Muscle of leg (tissue), 16 donors: ENCODE data around the gene NLE1. TPM values are rescaled to one million over a fixed set of nuclear protein-coding genes. Genes with fewer than 3 reads are reported as not detected.
"Not testable (repeated sequence)": the region's sequence is repeated elsewhere in the genome, so short reads cannot be mapped to it uniquely, and the experiment has no call there.

Source experiments
- DNase-seq: peaks from one replicate; pipeline ENCODE4 v3.0.0; 2013
- H3K27ac ChIP-seq: one replicate; pipeline ENCODE4 v1.5.1; 2013; ENCODE audit warnings: mild to moderate bottlenecking, low read length, control low read depth
- H3K27me3 ChIP-seq: one replicate; pipeline ENCODE4 v1.6.1; 2013; ENCODE audit warnings: low read length; ENCODE audit not compliant: control insufficient read depth, insufficient read depth
- H3K36me3 ChIP-seq: one replicate; pipeline ENCODE4 v1.6.1; 2013; ENCODE audit warnings: low read length; ENCODE audit not compliant: control insufficient read depth, insufficient read depth
- H3K4me1 ChIP-seq: one replicate; pipeline ENCODE4 v1.6.1; 2013; ENCODE audit warnings: low read length; ENCODE audit not compliant: control insufficient read depth, insufficient read depth
- H3K4me3 ChIP-seq: one replicate; pipeline ENCODE4 v1.5.1; 2013; ENCODE audit warnings: low read length, control low read depth
- H3K9me3 ChIP-seq: replicated peaks from 2 replicates; pipeline ENCODE4 v1.6.1; 2013; ENCODE audit warnings: low read depth, low read length; ENCODE audit not compliant: control insufficient read depth
- WGBS: methylation state at CpG from one replicate; pipeline ENCODE4 v1.1.5; 2013; ENCODE audit warnings: missing lambda C conversion rate; ENCODE audit not compliant: insufficient coverage; 5-methylcytosine and 5-hydroxymethylcytosine counted together
- long read RNA-seq, 11 donors: transcript quantifications; one replicate each; lab custom pipeline, GENCODE V29; 2026
- polyA plus RNA-seq, 8 donors: library from polyadenylated mRNA; unstranded; fragments of 120-200 nt; gene quantifications; one replicate each; pipeline versions ENCODE4 v1.2.1 to v1.2.3, GENCODE V29; 2013; ENCODE audit warnings: inconsistent platforms in 1 of 8, low replicate concordance in 1 of 8; ENCODE audit not compliant: insufficient read length in 8 of 8, insufficient read depth in 1 of 8
- total RNA-seq: library from RNA; stranded (reverse); fragments of 120-200 nt; gene quantifications from one replicate; pipeline ENCODE4 v1.2.4, GENCODE V29; 2013

NLE1 gene
- total RNA-seq: 16.1 TPM
- 10 to 100 TPM; 13.8 to 18.9 (median 16.9) TPM for polyA plus RNA-seq
- long read RNA-seq, donor 1, partial matches to known transcripts: 0 of 1 reads
- long read RNA-seq, donor 1, other reads (novel, unspliced or antisense): 0 of 1 reads
- long read RNA-seq, donor 2, partial matches to known transcripts: 0 of 1 reads
- long read RNA-seq, donor 2, other reads (novel, unspliced or antisense): 0 of 1 reads
- long read RNA-seq, donor 3, partial matches to known transcripts: 0 of 2 reads
- long read RNA-seq, donor 3, other reads (novel, unspliced or antisense): 0 of 2 reads
- long read RNA-seq, donor 4, partial matches to known transcripts: 0 of 2 reads
- long read RNA-seq, donor 4, other reads (novel, unspliced or antisense): 0 of 2 reads
- long read RNA-seq, donor 5, full-length matches to known transcripts: 7 of 7 reads
- long read RNA-seq, donor 5, partial matches to known transcripts: 0 of 7 reads
- long read RNA-seq, donor 5, other reads (novel, unspliced or antisense): 0 of 7 reads
- long read RNA-seq, donor 6, full-length matches to known transcripts: 10 of 10 reads
- long read RNA-seq, donor 6, partial matches to known transcripts: 0 of 10 reads
- long read RNA-seq, donor 6, other reads (novel, unspliced or antisense): 0 of 10 reads
- long read RNA-seq, donor 7, transcript NLE1-202 (13 exons, 2,588 nt): major isoform, 5 of 5 reads
- long read RNA-seq, donor 7, partial matches to known transcripts: 0 of 5 reads
- long read RNA-seq, donor 7, other reads (novel, unspliced or antisense): 0 of 5 reads
- long read RNA-seq, donor 8: 0 reads
- long read RNA-seq, donor 9, partial matches to known transcripts: 0 of 2 reads
- long read RNA-seq, donor 9, other reads (novel, unspliced or antisense): 0 of 2 reads
- long read RNA-seq, donor 10, partial matches to known transcripts: 0 of 2 reads
- long read RNA-seq, donor 10, other reads (novel, unspliced or antisense): 0 of 2 reads
- long read RNA-seq, donor 11, partial matches to known transcripts: 0 of 2 reads
- long read RNA-seq, donor 11, other reads (novel, unspliced or antisense): 0 of 2 reads

GRCh38 chr17:35141681-35142466, at the start of gene NLE1:
Gene NLE1 (minus strand): TSS chr17:35142303. CDS start chr17:35142275, 28 bp downstream.
- DNase-seq: peak; percentile 89
- WGBS: under 1% methylated on average over 55 of the region's 65 CpGs
- Histone ChIP-seq H3K4me1 (peaks cover 19% of the 10 kb centered on the region), H3K36me3 (peaks cover 31% of the 10 kb centered on the region), H3K4me3 (peak within 1 kb of the TSS; percentile 76), H3K27me3 (no peaks in the 10 kb centered on the region), H3K27ac (peak within 1 kb of the TSS; percentile 29), H3K9me3 (no peaks in the 10 kb centered on the region)

DNA sequence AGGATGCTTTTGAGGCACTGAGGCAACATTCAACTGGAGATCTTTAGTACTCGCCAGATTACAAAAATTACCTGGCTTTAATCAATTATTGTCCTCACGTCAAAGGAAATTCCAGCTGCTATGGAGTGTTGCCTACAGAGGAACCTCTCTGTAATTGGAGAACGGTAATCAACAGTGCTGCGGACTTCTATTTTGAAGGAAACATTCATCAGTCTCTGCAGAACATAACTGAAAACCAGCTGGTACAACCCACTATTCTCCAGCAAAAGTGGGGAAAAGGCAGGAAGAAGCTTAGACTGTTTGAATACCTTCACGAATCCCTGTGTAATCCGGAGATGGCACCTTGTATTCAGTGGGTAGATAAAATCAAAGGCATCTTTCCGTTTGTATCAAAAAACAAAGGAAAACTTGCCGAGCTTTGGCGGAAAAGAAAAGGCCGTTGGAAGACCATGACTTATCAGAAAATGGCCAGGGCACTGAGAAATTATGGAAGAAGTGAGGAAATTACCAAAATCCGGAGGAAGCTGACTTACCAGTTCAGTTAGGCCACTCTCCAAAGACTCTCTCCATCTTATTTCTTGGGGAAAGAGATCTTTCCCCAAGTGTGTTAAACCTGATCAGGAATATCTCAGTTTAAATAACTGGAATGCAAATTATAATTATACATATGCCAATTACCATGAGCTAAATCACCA, 49.0 kb upstream of the NLE1 start:
- Histone ChIP-seq H3K4me3 (no peak overlapping the region), H3K27me3 (no peaks in the 10 kb centered on the region), H3K9me3 (no peaks in the 10 kb centered on the region), H3K36me3 (peaks cover 4% of the 10 kb centered on the region), H3K27ac (no peak overlapping the region), H3K4me1 (no peaks in the 10 kb centered on the region)
- DNase-seq: no peak
- 82% methylated on average over 7 of the region's 11 CpGs for WGBS

GRCh38 chr17:35189291-35189690, 47.2 kb upstream of the NLE1 start:
- DNase-seq: no peak
- Histone ChIP-seq H3K4me3 (no peak overlapping the region), H3K27me3 (no peaks in the 10 kb centered on the region), H3K36me3 (peaks cover 9% of the 10 kb centered on the region), H3K4me1 (no peaks in the 10 kb centered on the region), H3K27ac (no peak overlapping the region), H3K9me3 (no peaks in the 10 kb centered on the region)
- WGBS: 71% methylated on average over 1 of the region's 3 CpGs

DNA sequence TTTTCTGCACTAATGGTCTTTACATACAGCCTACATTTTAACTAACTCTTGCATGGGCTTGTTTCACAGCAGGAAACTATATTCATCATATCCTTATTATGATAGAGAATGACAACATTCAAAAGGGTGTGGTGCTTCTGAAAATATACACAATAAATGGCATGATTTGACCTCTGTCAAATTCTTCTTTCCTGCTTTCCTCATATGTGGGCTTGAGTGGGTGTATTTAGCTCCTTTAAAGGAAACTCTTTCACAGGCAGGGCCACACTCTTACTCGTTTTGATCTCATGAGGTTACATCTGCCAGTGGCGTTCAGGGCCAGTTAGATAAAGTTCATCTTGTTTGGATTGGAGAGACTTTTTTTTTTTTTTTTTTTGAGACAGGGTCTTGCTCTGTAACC, 46.0 kb upstream of the NLE1 start:
- H3K4me3 ChIP-seq: no peak overlapping the region
- H3K27me3 ChIP-seq: no peaks in the 10 kb centered on the region
- DNase-seq: no peak
- no peaks in the 10 kb centered on the region for H3K4me1 ChIP-seq
- H3K36me3 ChIP-seq: peaks cover 13% of the 10 kb centered on the region
- H3K27ac ChIP-seq: no peak overlapping the region
- WGBS: no CpG with 5 or more reads among the region's 2 CpGs
- H3K9me3 ChIP-seq: no peaks in the 10 kb centered on the region

DNA sequence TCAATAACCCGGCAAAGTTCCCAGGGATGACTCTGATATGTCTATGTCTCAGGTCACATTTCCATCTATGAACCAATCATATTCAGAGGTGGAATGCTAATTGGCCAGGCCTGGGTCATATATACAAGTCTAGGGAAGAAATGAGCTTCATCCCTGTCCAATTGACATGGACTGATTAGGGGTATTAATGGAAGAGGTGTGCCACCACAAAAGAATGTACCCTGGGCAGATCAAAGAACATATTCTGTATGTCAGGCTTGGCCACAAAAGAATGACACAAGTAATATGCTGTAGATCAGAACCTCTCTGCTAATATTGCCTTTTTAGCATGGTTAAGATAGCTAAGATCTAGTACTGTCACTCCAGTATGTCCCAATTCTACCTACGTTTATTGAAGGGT, 45.4 kb upstream of the NLE1 start:
- Histone ChIP-seq H3K36me3 (peaks cover 14% of the 10 kb centered on the region), H3K4me3 (no peak overlapping the region), H3K27ac (no peak overlapping the region), H3K27me3 (no peaks in the 10 kb centered on the region), H3K9me3 (no peaks in the 10 kb centered on the region), H3K4me1 (no peaks in the 10 kb centered on the region)
- no peak for DNase-seq
- no CpG with 5 or more reads among the region's 2 CpGs for WGBS

- no peaks in the 10 kb centered on the region for H3K9me3 ChIP-seq
- WGBS: 0% methylated on average over 1 of the region's 1 CpG
- H3K27ac ChIP-seq: no peak overlapping the region
- H3K27me3 ChIP-seq: no peaks in the 10 kb centered on the region
- DNase-seq: no peak
- H3K4me1 ChIP-seq: no peaks in the 10 kb centered on the region
- H3K36me3 ChIP-seq: peaks cover 14% of the 10 kb centered on the region
- no peak overlapping the region for H3K4me3 ChIP-seq
Measured at GRCh38 chr17:35185849-35186248, 43.7 kb upstream of the NLE1 start.

- no peaks in the 10 kb centered on the region for H3K4me1 ChIP-seq
- 39% methylated on average over 2 of the region's 3 CpGs for WGBS
- no peak overlapping the region for H3K4me3 ChIP-seq
- H3K27ac ChIP-seq: no peak overlapping the region
- DNase-seq: no peak
- H3K36me3 ChIP-seq: peaks cover 17% of the 10 kb centered on the region
- no peaks in the 10 kb centered on the region for H3K27me3 ChIP-seq
- no peaks in the 10 kb centered on the region for H3K9me3 ChIP-seq
Measured at GRCh38 chr17:35184274-35184673, 42.2 kb upstream of the NLE1 start.

GRCh38 chr17:35183332-35183731, 41.2 kb upstream of the NLE1 start:
- H3K4me3 ChIP-seq: no peak overlapping the region
- H3K9me3 ChIP-seq: no peaks in the 10 kb centered on the region
- no peak overlapping the region for H3K27ac ChIP-seq
- DNase-seq: no peak
- no peaks in the 10 kb centered on the region for H3K27me3 ChIP-seq
- peaks cover 17% of the 10 kb centered on the region for H3K36me3 ChIP-seq
- H3K4me1 ChIP-seq: no peaks in the 10 kb centered on the region
- 65% methylated on average over 5 of the region's 6 CpGs for WGBS

DNA sequence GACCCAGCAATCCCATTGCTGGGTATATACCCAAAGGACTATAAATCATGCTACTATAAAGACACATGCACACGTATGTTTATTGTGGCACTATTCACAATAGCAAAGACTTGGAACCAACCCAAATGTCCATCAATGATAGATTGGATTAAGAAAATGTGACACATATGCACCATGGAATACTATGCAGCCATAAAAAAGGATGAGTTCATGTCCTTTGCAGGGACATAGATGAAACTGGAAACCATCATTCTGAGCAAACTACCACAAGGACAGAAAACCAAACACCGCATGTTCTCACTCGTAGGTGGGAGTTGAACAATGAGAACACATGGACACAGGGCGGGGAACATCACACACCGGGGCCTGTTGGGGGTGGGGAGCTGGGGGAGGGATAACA, 37.3 kb upstream of the NLE1 start:
- H3K27me3 ChIP-seq, H3K9me3 ChIP-seq, DNase-seq, H3K27ac ChIP-seq, H3K4me1 ChIP-seq, H3K4me3 ChIP-seq: not testable (repeated sequence)
- peaks cover 28% of the 10 kb centered on the region for H3K36me3 ChIP-seq
- WGBS: 87% methylated on average over 3 of the region's 5 CpGs
